ENCODE data around the gene ERN1.

The ERN1 gene

DNA sequence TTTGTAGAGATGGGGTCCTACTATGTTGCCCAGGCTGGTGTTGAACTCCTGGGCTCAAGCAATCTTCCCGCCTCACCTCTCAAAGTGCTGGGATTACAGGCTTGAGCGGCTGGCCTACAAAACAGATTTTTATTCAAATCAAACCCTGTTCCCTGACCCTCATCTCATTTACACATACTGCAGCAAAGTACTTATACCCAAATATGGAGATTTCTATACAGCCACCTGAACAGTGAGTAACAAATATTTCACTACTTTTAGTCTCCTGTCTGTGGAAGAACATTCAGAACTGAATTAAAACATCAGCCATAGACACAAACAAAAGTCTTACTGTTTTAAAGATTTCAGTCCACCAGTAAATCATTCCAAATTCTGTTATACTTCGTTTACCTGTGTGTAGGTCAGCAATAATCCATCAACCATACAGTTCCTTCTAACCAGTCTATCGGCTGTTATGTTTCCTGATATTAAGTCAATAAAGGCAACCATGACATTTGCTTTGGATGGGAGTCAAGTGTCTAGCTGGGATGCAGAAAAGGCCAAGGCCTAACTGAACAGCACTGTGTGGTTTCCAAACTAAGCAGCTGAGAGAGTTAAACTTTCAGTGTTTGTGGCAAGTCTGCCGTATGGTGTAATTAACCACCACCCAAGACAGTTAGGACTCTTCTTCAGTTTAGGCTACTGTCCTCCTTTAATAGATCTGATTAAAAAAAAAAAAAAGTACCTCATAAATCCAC, 22.3 kb downstream of the ERN1 start:
- DNase-seq: no peak

DNA sequence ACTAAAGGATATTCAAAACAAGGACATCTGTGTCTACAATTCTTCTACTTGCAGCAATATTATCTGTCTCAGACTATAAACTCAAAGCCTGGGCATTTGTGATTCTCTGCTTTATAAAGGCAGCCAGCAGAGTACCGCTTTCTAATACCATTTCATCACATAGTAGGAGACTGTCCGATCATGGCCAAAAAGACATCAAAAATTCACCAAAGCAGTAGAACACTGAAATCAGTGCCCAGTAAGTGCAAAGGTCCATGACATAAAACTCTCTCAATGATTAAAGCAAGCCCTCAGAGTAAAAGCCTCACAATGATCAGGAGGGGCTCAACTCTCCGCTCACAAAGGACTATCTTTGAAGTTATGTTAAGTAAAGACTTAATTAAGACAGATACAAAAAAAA, 23.0 kb downstream of the ERN1 start:
- no peak for DNase-seq

DNA sequence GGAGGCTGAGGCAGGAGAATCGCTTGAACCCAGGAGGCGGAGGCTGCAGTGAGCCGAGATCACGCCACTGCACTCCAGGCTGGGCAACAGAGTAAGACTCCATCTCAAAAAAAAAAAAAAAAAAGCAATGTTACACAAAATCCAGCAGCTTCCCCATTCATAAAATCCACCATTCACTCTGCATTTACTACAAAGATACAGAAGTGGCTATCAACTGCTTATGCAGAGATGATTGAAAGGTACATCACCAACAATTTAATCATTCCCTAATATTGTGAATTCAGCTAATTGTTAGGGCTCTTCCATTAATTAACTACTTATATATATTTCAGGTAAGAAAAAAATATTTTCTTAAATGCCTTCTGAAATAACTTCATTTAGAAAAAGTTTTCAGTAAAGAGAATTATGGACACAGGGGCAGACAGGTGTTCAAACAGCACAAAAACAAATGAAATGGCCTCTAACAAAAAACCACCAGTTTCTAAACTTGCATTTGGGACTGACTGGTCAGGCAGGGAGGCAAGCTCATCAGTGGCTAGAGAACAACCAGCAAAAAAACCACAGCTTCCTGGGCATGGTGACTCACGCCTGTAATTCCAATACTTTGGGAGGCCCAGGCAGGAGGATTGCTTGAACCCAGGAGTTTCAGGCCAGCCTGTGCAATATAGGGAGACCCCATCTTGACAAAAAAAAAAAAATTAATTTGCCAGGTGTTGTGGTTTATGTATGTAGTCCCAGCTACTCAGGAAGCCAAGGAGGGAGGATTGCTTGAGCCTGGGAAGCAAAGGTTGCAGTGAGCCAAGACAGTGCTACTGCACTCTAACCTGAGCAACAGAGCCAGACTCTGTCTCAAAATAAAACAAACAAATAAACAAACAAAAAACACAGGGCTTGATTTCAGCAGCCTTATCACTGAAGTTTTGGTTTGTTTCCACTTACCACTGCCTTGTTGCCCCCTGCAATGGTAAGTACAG, 26.3 kb downstream of the ERN1 start:
- no peak for DNase-seq

DNA sequence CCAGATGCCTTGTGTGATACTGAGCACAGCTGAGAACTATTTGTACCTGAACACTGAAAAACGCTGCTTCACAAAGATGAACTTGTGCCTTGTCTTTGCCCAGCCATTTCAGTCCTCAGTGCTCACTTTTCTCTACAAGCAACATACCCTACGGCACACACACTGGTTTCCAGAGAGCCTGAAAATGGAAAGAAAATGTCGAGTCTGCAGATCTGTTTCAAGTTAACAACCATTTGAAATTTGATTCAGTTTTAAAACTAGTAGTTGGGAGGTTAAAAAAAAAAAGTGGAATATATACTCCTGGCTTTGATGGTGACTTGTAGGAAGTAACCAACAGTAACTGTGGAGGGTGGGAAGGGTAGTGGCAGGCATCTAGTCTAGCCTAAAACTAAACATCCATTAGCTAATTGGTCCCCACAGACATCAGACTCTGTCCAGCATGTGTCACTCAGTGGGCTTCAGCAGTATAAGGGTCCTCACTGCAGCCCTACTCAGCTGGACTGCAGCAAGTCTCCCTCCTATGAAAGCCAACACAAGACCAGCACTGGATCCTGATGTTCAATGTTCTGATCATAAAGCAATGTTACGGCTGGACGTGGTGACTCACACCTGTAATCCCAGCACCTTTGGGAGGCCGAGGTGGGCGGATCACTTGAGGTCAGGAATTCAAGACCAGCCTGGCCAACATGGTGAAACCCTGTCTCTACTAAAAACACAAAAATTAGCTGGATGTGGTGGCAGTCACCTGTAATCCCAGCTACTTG, 27.1 kb downstream of the ERN1 start:
- DNase-seq: no peak

DNA sequence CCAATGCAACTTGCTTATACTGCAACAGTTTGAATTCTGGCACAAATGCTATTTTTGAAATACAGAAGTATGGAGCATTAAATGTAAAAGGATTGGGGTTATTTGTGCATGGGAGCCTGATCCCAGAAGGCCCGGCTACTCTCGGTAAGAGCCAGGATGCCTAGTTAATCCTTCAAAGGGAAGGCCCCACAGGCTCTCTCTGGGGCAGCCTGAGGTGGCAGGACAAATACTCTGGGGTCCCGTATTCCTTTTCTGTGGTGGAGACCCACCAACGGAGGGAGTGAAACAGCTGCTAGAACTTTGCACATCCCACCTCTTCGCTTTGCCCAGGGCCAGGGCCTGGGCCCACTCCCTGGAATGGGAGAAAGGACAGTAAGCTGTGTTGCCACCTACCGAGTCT, 30.4 kb downstream of the ERN1 start:
- DNase-seq: no peak

DNA sequence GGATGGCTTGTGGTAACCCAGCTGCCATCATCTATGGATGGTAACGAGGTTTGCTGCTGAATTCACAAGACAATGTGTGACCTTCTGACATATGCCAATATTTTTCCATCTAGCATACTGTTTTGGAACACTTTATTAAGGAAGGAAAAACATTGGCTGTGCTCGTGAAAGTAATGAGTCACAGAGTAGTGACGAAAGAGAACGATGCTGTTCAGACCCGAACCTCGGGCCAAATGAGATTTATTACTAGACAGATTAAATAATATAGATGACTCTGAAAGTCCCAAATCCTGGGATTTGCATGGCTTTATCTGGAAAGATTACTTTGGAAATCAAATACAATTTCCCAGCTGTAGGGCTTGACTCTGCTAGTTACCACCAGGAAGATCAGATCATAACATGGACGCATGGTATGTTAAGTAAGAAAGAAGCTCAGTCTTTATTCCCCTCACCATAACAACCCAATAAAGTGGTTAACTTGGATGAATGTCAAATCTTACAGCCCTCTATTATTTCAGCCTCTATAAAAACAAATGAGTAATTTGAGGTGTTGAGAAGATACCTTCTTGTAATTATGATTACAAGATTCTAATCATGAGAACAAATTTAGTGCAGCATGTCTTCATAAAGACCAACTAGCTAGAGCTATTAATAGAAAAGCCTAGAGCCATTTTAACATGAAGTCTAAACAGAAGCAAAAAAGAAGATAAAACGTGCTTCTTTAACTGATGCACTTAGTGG, 32.6 kb downstream of the ERN1 start:
- no peak for DNase-seq

DNA sequence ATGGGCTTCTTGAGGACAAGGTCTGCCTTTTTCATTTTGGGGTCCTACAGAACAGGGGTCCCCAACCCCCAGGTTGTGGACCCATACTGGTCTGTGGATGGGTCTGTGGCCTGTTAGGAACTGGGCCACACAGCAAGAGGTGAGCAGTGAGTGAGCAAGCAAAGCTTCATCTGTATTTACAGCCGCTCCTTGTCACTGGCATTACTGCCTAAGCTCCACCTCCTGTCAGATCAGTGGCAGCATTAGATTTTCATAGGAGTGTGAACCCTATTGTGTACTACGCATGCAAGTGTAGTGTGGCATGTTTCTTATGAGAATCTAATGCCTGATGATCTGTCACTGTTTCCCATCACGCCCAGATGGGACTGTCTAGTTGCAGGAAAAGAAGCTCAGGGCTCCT, 33.9 kb downstream of the ERN1 start:
- no peak for DNase-seq

DNA sequence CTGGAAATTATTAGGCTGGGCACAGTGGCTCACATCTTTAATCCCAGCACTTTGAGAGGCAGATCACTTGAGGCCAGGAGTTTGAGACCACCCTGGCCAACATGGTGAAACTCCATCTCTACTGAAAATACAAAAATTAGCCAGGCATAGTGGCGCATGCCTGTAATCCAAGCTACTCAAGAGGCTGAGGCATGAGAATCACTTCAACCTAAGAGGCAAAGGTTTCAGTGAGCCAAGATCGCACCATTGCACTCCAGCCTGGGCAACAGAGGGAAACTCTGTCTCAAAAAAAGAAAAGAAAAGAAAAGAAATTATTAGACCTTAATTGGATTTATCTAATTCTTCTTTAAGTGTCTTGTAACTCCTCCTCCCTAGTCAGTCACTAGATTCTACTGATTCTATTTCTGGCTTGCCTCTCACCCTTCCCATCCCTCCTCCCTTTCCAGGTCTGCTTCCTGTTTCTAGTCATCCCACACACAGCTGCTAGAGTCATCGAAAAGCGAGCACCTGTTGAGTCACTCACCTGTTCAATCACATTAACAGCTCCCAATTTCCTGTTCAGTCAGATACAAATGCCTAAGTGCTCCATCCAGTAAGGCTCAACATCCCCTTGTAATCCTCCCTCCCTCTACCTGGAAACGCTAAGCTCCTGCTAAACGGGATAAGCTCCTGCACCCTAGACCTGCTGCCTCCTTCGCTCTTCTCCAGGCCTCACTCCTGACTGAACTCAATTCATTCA, 34.6 kb downstream of the ERN1 start:
- no peak for DNase-seq

DNA sequence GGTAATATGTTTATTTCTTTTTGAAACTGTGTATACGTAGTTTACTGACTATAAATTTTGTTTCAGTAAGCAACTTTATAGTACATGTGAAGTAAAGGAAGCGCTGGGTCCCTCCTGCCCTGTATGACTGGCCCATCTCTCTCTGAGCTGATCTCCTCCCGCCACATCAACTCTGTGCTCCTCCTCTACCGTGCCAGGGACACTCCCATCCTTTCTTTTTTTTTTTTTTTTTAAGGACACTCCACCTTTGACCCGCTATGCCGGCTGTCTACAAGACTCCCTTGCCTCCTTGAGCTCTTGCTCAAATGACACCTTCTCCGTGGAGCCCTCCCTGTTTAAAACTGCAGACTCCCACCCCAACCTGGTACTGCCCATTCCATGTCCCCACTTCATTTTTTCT, 35.5 kb downstream of the ERN1 start:
- no peak for DNase-seq

DNA sequence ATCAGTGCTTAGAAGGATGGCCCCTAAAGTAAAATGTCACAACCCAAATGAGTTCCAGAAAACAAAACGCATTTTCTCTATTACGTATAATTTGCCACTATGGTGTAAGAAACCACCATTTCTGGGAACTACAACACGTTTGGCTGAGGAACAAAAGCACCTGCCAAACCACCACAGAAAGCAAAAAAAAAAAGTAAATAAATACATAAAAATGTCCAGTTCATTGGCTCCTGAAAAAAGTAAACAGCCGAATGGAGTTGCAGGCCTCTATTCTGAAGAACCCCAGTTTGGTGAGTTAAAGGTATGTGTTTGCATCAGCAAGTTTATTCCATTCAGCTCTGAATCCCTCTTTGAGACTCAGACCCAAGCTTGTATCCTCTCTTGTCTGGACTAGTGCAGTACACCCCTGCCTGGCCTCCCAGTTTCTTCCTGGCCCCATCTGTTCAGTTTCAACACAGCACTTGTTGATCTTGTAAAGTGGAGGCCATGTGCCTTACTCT, 36.9 kb downstream of the ERN1 start:
- DNase-seq: no peak

DNA sequence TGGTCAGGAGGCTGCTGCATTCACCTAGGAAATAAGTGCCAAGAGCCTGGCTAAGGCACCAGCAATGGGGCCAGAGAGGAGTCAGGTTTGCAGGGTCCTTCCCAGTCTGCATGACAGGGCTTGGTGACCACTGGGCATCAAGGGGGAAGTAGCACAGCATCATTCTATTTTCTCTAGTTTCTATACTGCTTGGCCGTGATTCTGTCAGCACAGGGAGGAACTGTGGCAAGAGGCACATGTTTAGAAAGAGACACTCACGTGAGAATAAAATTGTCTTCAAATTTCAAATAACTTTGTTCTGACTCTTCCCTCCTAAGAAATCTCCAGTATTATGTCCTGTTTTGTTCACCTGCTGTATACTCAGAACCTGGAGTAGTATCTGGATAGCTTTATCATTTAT, 37.8 kb downstream of the ERN1 start:
- no peak for DNase-seq

DNA sequence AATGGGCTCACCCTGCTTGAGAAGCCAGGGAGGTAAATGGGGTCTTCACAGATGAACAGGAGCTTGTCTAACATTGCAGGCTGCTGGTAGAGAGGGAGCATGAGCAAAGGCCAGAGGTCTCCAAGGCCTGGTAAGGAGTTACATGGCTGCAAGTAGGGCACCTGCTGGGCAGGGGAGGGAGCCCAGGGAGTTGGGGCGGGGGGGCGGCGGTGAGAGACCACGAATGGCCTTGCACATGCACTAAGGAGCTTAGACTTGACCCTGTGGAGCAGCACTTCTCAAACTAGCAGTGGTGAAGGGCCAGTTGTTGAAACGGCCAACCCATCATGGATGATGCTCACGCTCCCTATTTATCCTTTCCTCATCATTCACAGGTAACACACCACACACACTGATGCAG, 38.4 kb downstream of the ERN1 start:
- DNase-seq: no peak

DNA sequence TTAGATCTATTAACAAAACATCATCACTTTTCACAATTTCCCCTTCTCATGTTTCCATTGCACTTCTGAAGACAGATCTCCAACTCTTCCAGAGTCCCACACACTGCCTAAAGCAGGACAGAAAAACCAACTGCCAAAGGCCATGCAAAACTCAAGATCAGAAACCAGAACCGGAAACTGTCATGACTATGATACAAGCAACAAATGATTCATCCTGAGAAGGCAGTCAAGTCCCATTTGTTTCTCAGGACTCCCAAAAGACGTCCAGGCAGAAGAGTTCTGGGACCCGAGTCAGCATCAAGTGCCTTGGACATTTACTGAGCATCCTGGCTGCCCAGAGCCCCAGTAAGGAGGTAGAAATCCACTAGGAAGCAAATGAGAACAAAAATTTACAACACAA, 38.8 kb downstream of the ERN1 start:
- no peak for DNase-seq

DNA sequence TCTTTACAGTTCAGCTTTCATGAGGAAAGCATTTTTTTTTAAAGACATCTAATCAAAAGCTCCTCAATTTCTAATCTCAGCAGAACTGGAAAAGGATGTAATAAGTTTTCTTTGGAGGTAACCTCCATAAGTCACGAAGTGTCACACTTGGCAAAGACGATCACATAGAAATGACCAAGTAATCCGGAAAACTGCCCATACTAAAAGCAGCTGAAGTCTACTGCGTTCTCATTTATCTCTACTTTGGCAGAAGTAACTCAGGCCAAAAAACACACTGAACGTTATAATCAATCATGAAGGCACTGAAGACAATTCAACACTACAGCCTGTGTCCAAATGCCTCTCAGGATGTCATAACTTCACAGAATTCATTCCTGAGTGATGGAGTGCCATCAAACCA, 39.8 kb downstream of the ERN1 start:
- no peak for DNase-seq

DNA sequence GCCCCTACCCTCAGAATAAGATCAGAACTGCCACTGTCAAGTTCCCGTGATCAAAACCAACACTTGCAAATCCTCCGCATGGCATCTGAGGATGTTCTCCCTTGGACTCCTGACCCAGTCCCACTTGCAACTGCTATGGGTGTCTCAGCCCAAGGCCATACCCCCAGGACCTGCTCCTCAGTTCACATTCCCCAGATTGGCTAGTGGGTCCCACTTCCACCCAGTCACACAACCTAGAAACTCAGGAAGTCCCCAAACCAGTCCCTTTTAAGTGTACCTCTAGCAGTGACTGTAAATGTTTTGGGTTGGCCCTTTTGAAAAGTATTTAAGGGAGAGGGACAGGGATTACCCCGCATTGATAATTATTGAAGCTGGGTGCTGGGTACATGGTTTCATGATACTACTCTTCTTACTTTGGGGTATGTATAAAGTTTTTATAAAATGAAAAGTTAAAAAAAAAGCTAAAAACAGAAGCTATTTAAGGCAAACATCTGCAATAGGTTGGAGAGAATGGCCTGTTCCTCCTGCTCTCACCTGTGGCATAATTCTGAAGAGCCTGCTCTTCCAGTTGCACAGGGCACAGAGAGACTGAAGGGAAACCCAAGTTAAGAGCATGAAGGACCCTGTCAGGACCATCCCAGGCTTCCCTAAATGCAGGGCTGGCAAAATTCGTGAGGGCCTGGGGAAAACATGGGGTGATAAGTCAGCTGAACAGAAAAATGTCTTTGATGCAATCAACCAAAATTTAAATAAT, 42.5 kb downstream of the ERN1 start:
- no peak for DNase-seq

DNA sequence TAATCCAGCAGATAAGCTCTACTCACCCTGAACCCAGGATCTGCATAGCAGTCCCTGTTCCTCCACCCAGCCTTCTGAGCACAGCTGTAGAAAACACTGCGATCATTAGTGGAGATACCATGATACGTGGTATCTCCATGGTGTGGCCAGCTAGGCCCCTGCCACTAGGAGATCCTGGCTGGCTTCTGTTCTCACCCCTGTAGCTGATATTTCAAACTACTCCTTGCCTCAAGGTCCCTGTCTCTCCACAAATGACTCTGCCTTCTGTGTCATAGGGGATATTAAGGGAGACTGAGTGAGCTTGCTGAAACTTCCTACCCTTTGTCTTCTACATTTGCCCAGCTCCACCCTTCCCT, 44.3 kb downstream of the ERN1 start:
- no peak for DNase-seq

DNA sequence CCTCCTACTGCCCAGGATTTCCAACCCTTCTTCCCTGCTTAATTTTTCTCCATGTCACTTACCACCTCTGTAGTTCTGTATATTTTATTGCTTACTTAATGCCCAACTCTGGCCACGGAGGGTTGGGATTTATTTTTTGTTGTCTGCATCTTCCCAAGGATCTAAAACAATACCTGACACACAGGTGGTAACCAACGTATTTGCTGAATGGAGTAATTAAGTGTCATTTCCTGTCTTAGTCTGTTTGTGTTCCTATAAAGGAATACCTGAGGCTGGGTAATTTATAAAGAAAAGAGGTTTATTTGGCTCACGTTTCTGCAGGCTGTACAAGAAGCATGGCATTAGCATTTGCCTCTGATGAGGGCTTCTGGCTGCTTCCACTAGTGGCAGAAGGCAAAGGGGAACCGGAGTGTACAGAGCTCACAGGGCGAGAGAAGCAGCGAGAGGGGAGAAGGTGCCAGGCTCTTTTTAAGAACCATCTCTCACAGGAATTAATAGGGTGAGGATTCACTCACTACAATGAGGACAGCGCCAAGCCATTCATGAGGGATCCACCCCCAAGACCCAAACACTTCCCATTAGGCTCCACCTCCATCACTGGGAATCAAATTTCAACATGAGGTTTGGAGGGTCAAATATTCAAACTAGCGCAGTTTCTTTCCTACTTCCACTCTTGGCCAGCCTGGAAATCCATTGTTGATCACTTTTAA, 44.8 kb downstream of the ERN1 start:
- DNase-seq: no peak

DNA sequence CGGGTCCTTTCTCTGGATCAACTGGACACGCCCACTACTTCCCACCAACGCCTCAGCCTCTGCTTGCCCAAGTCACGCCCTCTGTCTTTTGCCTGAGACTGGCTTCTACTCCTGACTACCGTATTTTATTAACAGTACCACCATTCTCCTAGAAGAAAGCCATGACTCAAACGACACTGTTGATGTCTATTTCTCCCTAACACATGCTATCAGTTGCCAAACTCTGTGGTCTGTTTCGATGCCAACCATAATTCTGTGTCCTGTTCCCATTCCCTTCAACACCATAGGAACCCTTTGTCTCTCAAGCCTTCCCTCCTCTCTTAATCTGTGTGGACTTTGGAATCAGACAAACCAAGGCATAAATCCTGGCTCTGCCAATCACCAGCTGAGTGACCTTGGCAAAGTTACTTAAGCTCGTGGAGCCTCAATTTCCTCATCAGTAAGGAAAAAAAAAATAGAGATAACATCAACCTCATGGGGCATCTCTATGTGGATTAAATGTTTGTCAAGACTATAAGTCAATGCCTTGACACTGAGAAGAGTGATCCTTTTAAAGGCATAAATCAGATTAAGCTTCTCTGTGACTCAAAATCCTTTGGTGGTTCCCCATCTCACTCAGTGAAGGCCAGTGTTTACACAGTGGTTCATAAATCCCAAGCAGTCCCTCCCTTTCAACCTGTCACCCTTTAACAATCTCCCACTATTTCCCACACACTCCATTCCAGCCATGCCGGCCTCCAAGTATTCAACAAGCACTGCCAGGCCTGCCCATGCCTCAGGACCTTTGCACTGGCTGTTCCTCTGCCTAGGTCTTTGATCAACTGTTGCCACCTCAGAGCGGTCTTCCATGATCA, 45.6 kb downstream of the ERN1 start:
- no peak for DNase-seq

DNA sequence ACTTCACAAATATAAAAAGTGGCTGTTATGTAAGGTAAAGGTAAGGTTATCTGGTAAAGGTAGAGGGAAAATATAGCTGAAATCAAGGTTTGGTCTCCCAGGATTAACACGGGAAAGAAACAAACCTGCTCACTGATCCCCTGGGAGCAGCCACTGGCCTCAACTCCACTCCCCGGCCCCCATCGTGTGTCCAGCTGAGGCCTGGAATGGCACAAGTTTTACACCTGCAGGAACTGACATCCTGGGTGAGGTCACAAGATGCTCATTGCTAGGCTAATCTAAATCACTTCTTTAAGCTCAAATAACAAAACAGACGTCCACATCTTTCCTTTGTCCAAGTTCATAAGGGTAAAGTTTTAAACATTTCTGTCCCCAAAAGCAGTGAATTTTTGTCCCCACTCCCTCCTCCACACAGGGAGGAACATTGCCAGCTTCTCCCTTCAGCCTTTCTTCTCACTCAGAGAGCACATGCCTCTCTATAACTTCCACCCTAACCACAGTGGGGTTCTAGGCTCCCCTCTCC, 46.3 kb downstream of the ERN1 start:
- DNase-seq: no peak

Measured in SIG-M5 (cell line).